Measurements from ENCODE around the gene MORC3.

MORC3 gene

DNA sequence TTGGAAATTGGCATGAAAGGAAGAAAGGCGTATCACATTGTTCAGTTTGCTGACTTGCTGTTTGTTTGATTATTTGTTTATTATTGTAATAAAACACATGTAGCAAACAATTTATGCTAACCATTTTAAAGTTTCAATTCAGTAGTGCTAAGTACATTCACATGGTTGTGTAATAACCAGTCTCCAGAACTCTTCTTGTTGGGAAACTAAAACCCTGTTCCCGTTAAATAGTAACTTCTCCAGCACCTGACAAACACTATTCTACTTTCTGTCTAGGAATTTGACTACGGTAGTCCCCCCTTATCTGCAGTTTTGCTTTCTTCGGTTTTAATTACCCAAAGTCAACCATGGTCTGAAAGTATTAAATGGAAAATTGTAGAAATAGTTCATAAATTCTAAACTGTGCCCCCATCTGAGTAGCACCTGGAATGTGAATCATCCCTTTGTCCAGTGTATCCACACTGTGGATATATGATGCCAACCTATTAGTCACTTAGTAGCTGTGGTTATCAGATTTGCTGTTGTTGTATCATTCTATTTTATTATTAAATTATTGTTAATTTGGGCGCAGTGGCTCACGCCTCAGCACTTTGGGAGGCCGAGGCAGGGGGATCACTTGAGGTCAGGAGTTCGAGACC lies 5.5 kb downstream of the MORC3 start:
- 97% methylated on average over 7 of the region's 8 CpGs for WGBS
- no peak overlapping the region for H2BK5ac ChIP-seq (ENCODE audit: low read depth, low read length, poor library complexity, severe bottlenecking)
- peak overlapping the region; percentile 60 for H3K27ac ChIP-seq (ENCODE audit: low read length, poor library complexity, severe bottlenecking)
- no peaks in the 10 kb centered on the region for H3K9me3 ChIP-seq (ENCODE audit: control insufficient read depth, low read length)
- no peak for DNase-seq
- H3K4ac ChIP-seq (ENCODE audit: low read depth in 1 of 2, low read length in 2 of 2), result no peak overlapping the region
- peaks cover 6 to 14% of the 10 kb centered on the region in 2 experiments for H3K36me3 ChIP-seq (ENCODE audit: control insufficient read depth in 1 of 2, insufficient read depth in 2 of 2, low read depth in 1 of 2, low read length in 2 of 2)
- no peak overlapping the region for H2AK5ac ChIP-seq (ENCODE audit: low read length, severe bottlenecking)
- peaks cover 5% of the 10 kb centered on the region for H3K4me1 ChIP-seq (ENCODE audit: control insufficient read depth, insufficient read depth, low read depth, low read length)
- no peak overlapping the region for H3K18ac ChIP-seq (ENCODE audit: low read depth in 1 of 2, low read length in 2 of 2)
- H3K27me3 ChIP-seq (ENCODE audit: control insufficient read depth in 1 of 2, insufficient read depth in 1 of 2, low read length in 2 of 2), result no peaks in the 10 kb centered on the region
- no peak overlapping the region for H4K91ac ChIP-seq (ENCODE audit: low read length)
- no peak overlapping the region for H2BK15ac ChIP-seq (ENCODE audit: low read depth, poor library complexity, severe bottlenecking)
- H3K79me1 ChIP-seq (replicated peaks; ENCODE audit: low read length, poor library complexity, severe bottlenecking), result no peaks in the 10 kb centered on the region
- no peak overlapping the region for H2AFZ ChIP-seq (ENCODE audit: low read depth, low read length)
- H2BK12ac ChIP-seq (ENCODE audit: low read length in 2 of 2), result no peak overlapping the region
- no peak overlapping the region for H4K8ac ChIP-seq (ENCODE audit: low read length)
- H3K9ac ChIP-seq (ENCODE audit: low read length), result no peak overlapping the region
- no peak overlapping the region for H3K23ac ChIP-seq (ENCODE audit: low read length in 2 of 2)
- H2BK120ac ChIP-seq (ENCODE audit: low read depth, low read length), result no peak overlapping the region
- H3K4me3 ChIP-seq (ENCODE audit: insufficient read depth in 1 of 2, low read depth in 1 of 2, low read length in 2 of 2), result no peak overlapping the region
- H3K14ac ChIP-seq (ENCODE audit: low read length in 2 of 2), result no peak overlapping the region
- H3K4me2 ChIP-seq (ENCODE audit: low read length, poor library complexity, severe bottlenecking), result no peak overlapping the region

DNA sequence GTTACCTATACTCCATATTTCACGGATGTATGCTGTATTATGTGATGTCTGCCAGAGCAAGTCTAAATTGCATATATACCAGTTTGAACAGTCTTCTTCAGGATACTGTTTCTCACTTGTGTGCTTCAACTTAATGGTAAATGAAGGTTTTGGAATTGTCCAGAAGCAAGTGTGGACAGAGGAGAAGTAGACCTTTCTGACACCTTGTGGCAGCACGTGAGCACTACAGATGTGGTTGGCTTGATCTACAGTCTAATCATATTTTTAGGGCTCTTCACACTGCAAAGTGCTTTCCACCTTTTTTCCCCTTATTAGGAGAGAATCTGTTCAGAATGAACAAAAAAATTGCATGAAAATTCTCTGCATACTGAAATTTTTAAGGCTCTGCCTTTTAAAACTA lies 10.9 kb downstream of the MORC3 start:
- no peak overlapping the region for H3K4ac ChIP-seq (ENCODE audit: low read depth in 1 of 2, low read length in 2 of 2)
- H3K23ac ChIP-seq (ENCODE audit: low read length in 2 of 2), result no peak overlapping the region
- H3K27ac ChIP-seq (ENCODE audit: low read length, poor library complexity, severe bottlenecking), result no peak overlapping the region
- H2BK15ac ChIP-seq (ENCODE audit: low read depth, poor library complexity, severe bottlenecking), result no peak overlapping the region
- H3K9ac ChIP-seq (ENCODE audit: low read length), result peak overlapping the region; percentile 47
- no peak overlapping the region for H4K91ac ChIP-seq (ENCODE audit: low read length)
- H3K4me2 ChIP-seq (ENCODE audit: low read length, poor library complexity, severe bottlenecking), result no peak overlapping the region
- no peak overlapping the region for H2BK12ac ChIP-seq (ENCODE audit: low read length in 2 of 2)
- no peak overlapping the region for H2AK5ac ChIP-seq (ENCODE audit: low read length, severe bottlenecking)
- H3K4me3 ChIP-seq (ENCODE audit: insufficient read depth in 1 of 2, low read depth in 1 of 2, low read length in 2 of 2), result no peak overlapping the region
- H3K4me1 ChIP-seq (ENCODE audit: control insufficient read depth, insufficient read depth, low read depth, low read length), result no peaks in the 10 kb centered on the region
- no peak overlapping the region for H2BK5ac ChIP-seq (ENCODE audit: low read depth, low read length, poor library complexity, severe bottlenecking)
- H3K27me3 ChIP-seq (ENCODE audit: control insufficient read depth in 1 of 2, insufficient read depth in 1 of 2, low read length in 2 of 2), result no peaks in the 10 kb centered on the region
- H3K36me3 ChIP-seq (ENCODE audit: control insufficient read depth in 1 of 2, insufficient read depth in 2 of 2, low read depth in 1 of 2, low read length in 2 of 2), result peaks cover 12 to 21% of the 10 kb centered on the region in 2 experiments
- H2BK120ac ChIP-seq (ENCODE audit: low read depth, low read length), result no peak overlapping the region
- WGBS, result 50% methylated on average over 1 of the region's 2 CpGs
- H4K8ac ChIP-seq (ENCODE audit: low read length), result no peak overlapping the region
- H3K79me1 ChIP-seq (replicated peaks; ENCODE audit: low read length, poor library complexity, severe bottlenecking), result no peaks in the 10 kb centered on the region
- peak; percentile 60 for DNase-seq
- H3K14ac ChIP-seq (ENCODE audit: low read length in 2 of 2), result no peak overlapping the region
- H3K9me3 ChIP-seq (ENCODE audit: control insufficient read depth, low read length), result no peaks in the 10 kb centered on the region
- no peak overlapping the region for H2AFZ ChIP-seq (ENCODE audit: low read depth, low read length)
- H3K18ac ChIP-seq (ENCODE audit: low read depth in 1 of 2, low read length in 2 of 2), result no peak overlapping the region

DNA sequence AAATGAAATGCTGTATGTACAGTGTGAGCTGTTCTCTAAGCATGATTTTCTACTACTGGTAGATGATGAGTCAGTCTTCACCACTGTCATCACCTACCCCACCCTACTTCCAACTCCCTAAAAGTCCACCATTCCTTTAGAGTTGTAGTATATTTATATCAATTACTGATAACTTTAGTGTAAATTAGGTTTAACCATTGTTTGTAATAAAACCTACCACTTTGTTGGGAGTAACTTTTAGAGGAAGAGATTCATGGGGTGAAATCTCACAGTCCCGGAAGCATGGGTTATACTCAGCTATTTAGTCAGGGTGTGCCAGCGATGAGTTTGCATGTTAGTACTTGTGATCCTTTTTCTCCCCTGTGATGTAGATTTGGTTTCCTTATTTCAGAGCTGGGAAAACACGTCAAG lies 17.1 kb downstream of the MORC3 start:
- no peak overlapping the region for H3K4me2 ChIP-seq (ENCODE audit: low read length, poor library complexity, severe bottlenecking)
- H2AFZ ChIP-seq (ENCODE audit: low read depth, low read length), result no peak overlapping the region
- no peaks in the 10 kb centered on the region for H3K27me3 ChIP-seq (ENCODE audit: control insufficient read depth in 1 of 2, insufficient read depth in 1 of 2, low read length in 2 of 2)
- no peak overlapping the region for H4K8ac ChIP-seq (ENCODE audit: low read length)
- 80% methylated on average over 1 of the region's 3 CpGs for WGBS
- no peak overlapping the region for H2BK15ac ChIP-seq (ENCODE audit: low read depth, poor library complexity, severe bottlenecking)
- H3K9ac ChIP-seq (ENCODE audit: low read length), result peak overlapping the region; percentile 54
- no peak overlapping the region for H2BK5ac ChIP-seq (ENCODE audit: low read depth, low read length, poor library complexity, severe bottlenecking)
- no peak overlapping the region for H2BK12ac ChIP-seq (ENCODE audit: low read length in 2 of 2)
- H3K9me3 ChIP-seq (ENCODE audit: control insufficient read depth, low read length), result no peaks in the 10 kb centered on the region
- no peak overlapping the region for H4K91ac ChIP-seq (ENCODE audit: low read length)
- H3K4me3 ChIP-seq (ENCODE audit: insufficient read depth in 1 of 2, low read depth in 1 of 2, low read length in 2 of 2), result no peak overlapping the region
- H3K23ac ChIP-seq (ENCODE audit: low read length in 2 of 2), result no peak overlapping the region
- peaks cover 20 to 56% of the 10 kb centered on the region in 2 experiments for H3K36me3 ChIP-seq (ENCODE audit: control insufficient read depth in 1 of 2, insufficient read depth in 2 of 2, low read depth in 1 of 2, low read length in 2 of 2)
- H3K79me1 ChIP-seq (replicated peaks; ENCODE audit: low read length, poor library complexity, severe bottlenecking), result peaks cover 12% of the 10 kb centered on the region
- H2BK120ac ChIP-seq (ENCODE audit: low read depth, low read length), result no peak overlapping the region
- H3K4me1 ChIP-seq (ENCODE audit: control insufficient read depth, insufficient read depth, low read depth, low read length), result no peaks in the 10 kb centered on the region
- peak; percentile 37 for DNase-seq
- H3K4ac ChIP-seq (ENCODE audit: low read depth in 1 of 2, low read length in 2 of 2), result no peak overlapping the region
- no peak overlapping the region for H2AK5ac ChIP-seq (ENCODE audit: low read length, severe bottlenecking)
- H3K14ac ChIP-seq (ENCODE audit: low read length in 2 of 2), result no peak overlapping the region
- H3K18ac ChIP-seq (ENCODE audit: low read depth in 1 of 2, low read length in 2 of 2), result no peak overlapping the region
- H3K27ac ChIP-seq (ENCODE audit: low read length, poor library complexity, severe bottlenecking), result no peak overlapping the region

DNA sequence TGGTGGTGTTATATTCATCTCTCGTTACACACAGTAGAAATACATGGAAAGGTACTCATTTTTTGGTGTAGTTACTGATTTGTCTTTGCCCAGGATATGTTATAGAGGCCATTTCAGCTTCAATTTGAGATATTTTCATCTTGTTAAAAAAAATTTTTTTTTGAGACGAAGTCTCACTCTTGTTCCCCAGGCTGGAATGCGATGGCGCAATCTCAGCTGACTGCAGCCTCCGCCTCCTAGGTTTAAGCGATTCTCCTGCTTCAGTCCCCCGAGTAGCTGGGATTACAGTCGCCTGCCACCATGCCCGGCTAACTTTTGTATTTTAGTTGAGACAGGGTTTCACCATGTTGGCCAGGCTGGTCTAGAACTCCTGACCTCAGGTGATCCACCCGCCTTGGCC lies 19.0 kb downstream of the MORC3 start:
- Histone ChIP-seq H4K8ac (ENCODE audit: low read length) (no peak overlapping the region), H3K4ac (ENCODE audit: low read depth in 1 of 2, low read length in 2 of 2) (no peak overlapping the region), H2AK5ac (ENCODE audit: low read length, severe bottlenecking) (no peak overlapping the region), H2BK15ac (ENCODE audit: low read depth, poor library complexity, severe bottlenecking) (no peak overlapping the region), H2AFZ (ENCODE audit: low read depth, low read length) (no peak overlapping the region), H3K27ac (ENCODE audit: low read length, poor library complexity, severe bottlenecking) (no peak overlapping the region), H3K79me1 (replicated peaks; ENCODE audit: low read length, poor library complexity, severe bottlenecking) (peaks cover 18% of the 10 kb centered on the region), H2BK120ac (ENCODE audit: low read depth, low read length) (no peak overlapping the region), H3K23ac (ENCODE audit: low read length in 2 of 2) (no peak overlapping the region), H4K91ac (ENCODE audit: low read length) (no peak overlapping the region), H2BK12ac (ENCODE audit: low read length in 2 of 2) (no peak overlapping the region), H3K9ac (ENCODE audit: low read length) (no peak overlapping the region), H3K9me3 (ENCODE audit: control insufficient read depth, low read length) (no peaks in the 10 kb centered on the region), H3K4me2 (ENCODE audit: low read length, poor library complexity, severe bottlenecking) (no peak overlapping the region), H3K27me3 (ENCODE audit: control insufficient read depth in 1 of 2, insufficient read depth in 1 of 2, low read length in 2 of 2) (no peaks in the 10 kb centered on the region), H3K4me1 (ENCODE audit: control insufficient read depth, insufficient read depth, low read depth, low read length) (no peaks in the 10 kb centered on the region), H3K4me3 (ENCODE audit: insufficient read depth in 1 of 2, low read depth in 1 of 2, low read length in 2 of 2) (no peak overlapping the region), H2BK5ac (ENCODE audit: low read depth, low read length, poor library complexity, severe bottlenecking) (no peak overlapping the region), H3K14ac (ENCODE audit: low read length in 2 of 2) (no peak overlapping the region), H3K18ac (ENCODE audit: low read depth in 1 of 2, low read length in 2 of 2) (no peak overlapping the region), H3K36me3 (ENCODE audit: control insufficient read depth in 1 of 2, insufficient read depth in 2 of 2, low read depth in 1 of 2, low read length in 2 of 2) (peaks cover 29 to 72% of the 10 kb centered on the region in 2 experiments)
- DNase-seq, result no peak
- 97% methylated on average over 9 of the region's 10 CpGs for WGBS

Data from mesenchymal stem cell (in vitro differentiated cells and primary cell).